ENCODE results near the gene CRYZ. TPM values are rescaled to one million over a fixed set of nuclear protein-coding genes. Genes with fewer than 3 reads are reported as not detected.

Gene CRYZ
- total and polyA plus RNA-seq, 2 of the 4 experiments (the other 2 are of a cell fraction) = 40.6 to 43.4 TPM

GRCh38 chr1:74780594-74780993, 47.7 kb upstream of the CRYZ start:
- intact Hi-C loops (cut with micrococcal nuclease) (no loop called here), dilution Hi-C loops (cut with HindIII; ENCODE audit: low sequenced_read_pairs, unreplicated experiment) (no loop called here), in situ Hi-C loops (cut with MboI; ENCODE audit: low sequenced_read_pairs) (no loop called here)
- no peak for DNase-seq
- H3K18ac ChIP-seq (ENCODE audit: low read depth, low read length) = no peak overlapping the region
- no peak overlapping the region for H4K8ac ChIP-seq (ENCODE audit: low read depth in 2 of 2, low read length in 2 of 2)
- no peak for ATAC-seq (ENCODE audit: low read depth)
- H2BK20ac ChIP-seq (ENCODE audit: low read depth, low read length) = no peak overlapping the region
- no peaks in the 10 kb centered on the region for H3K9me3 ChIP-seq (ENCODE audit: control insufficient read depth, insufficient read depth, low read length)
- H3K4me3 ChIP-seq (ENCODE audit: insufficient read depth, low read depth, low read length) = no peak overlapping the region
- H3K27ac ChIP-seq (ENCODE audit: insufficient read depth, low read length) = no peak overlapping the region
- H2AK9ac ChIP-seq (replicated peaks; ENCODE audit: low read depth, low read length, poor library complexity) = no peak overlapping the region
- H3K56ac ChIP-seq (ENCODE audit: extremely low read depth, insufficient read depth, low read length) = no peak overlapping the region
- H3K4me1 ChIP-seq (ENCODE audit: control insufficient read depth, insufficient read depth, low read length) = no peaks in the 10 kb centered on the region
- BruUV-seq (replicated peaks) = no TSS peak
- no peak overlapping the region for H2BK15ac ChIP-seq (ENCODE audit: low read depth, low read length)
- H3K23ac ChIP-seq (ENCODE audit: low read depth, low read length) = no peak overlapping the region
- H4K91ac ChIP-seq (ENCODE audit: insufficient read depth, low read depth, low read length) = no peak overlapping the region
- no peak overlapping the region for H3K4ac ChIP-seq (ENCODE audit: low read depth, low read length)
- no peaks in the 10 kb centered on the region for H4K20me1 ChIP-seq (ENCODE audit: insufficient read depth, low read length)
- H2AK5ac ChIP-seq (ENCODE audit: low read depth, low read length) = no peak overlapping the region
- H3K4me2 ChIP-seq (ENCODE audit: low read depth, low read length) = no peak overlapping the region
- TF ChIP-seq NFE2L2 (IDR thresholded peaks at IDR 0.05; ENCODE audit: low read depth, low read length) (no peak), RAD21 (IDR thresholded peaks at IDR 0.05; ENCODE audit: low read length) (no peak), RCOR1 (IDR thresholded peaks at IDR 0.05; ENCODE audit: insufficient replicate concordance, low read length) (no peak), USF2 (IDR thresholded peaks at IDR 0.05; ENCODE audit: low read depth, low read length) (no peak), CEBPB (IDR thresholded peaks at IDR 0.05; ENCODE audit: low read depth, low read length) (no peak), MXI1 (IDR thresholded peaks at IDR 0.05; ENCODE audit: borderline replicate concordance, low read depth, low read length) (no peak), SMC3 (IDR thresholded peaks at IDR 0.05; ENCODE audit: low read depth, low read length) (no peak), FOS (IDR thresholded peaks at IDR 0.05; ENCODE audit: low read depth, low read length) (no peak), POLR2A (IDR thresholded peaks at IDR 0.05; ENCODE audit: low read depth, low read length) (no peak), CHD1 (IDR thresholded peaks at IDR 0.05; ENCODE audit: low read depth, low read length) (no peak), MAFK (IDR thresholded peaks at IDR 0.05; ENCODE audit: low read depth, low read length) (no peak), RFX5 (IDR thresholded peaks at IDR 0.05; ENCODE audit: low read depth, low read length) (no peak), ELK1 (IDR thresholded peaks at IDR 0.05; ENCODE audit: borderline replicate concordance, low read depth, low read length) (no peak), BHLHE40 (IDR thresholded peaks at IDR 0.05; ENCODE audit: low read depth, low read length) (no peak), MAZ (IDR thresholded peaks at IDR 0.05; ENCODE audit: borderline replicate concordance, low read depth, low read length) (no peak)
- no peaks in the 10 kb centered on the region for H3K36me3 ChIP-seq (ENCODE audit: control insufficient read depth, insufficient read depth, low read length)
- no peaks in the 10 kb centered on the region; the same call in 1 of the 2 replicates for H3K27me3 ChIP-seq (ENCODE audit: control insufficient read depth, insufficient read depth, low read length)
- POLR2A ChIA-PET (ENCODE audit: unreplicated experiment) = no interaction called here
- no peak overlapping the region for H4K5ac ChIP-seq (ENCODE audit: low read depth, low read length)
- H2BK120ac ChIP-seq (ENCODE audit: low read depth, low read length) = no peak overlapping the region
- H2AFZ ChIP-seq (replicated peaks; ENCODE audit: low read length, poor library complexity) = no peak overlapping the region
- H3K79me1 ChIP-seq (ENCODE audit: low read depth in 1 of 2, low read length in 2 of 2) = no peaks in the 10 kb centered on the region
- H3K9ac ChIP-seq (ENCODE audit: low read depth, low read length) = no peak overlapping the region
- H2BK5ac ChIP-seq (ENCODE audit: low read depth, low read length, poor library complexity, severe bottlenecking) = no peak overlapping the region
- H3K9me1 ChIP-seq (ENCODE audit: insufficient read depth, low read length) = no peaks in the 10 kb centered on the region
- CTCF ChIA-PET = interaction anchor here (1.0 kb wide), 1 partner anchor 8 kb away, joined by 3 read pairs; no protein-coding TSS in a partner anchor
- no peak overlapping the region for H3K14ac ChIP-seq (replicated peaks; ENCODE audit: low read depth, low read length)
- WGBS, 2 experiments (ENCODE audit: extremely low coverage in 2 of 2, insufficient read length in 1 of 2) = no CpG with 5 or more reads among the region's 2 CpGs

Data from IMR-90 (cell line).